ENCODE results near the gene STT3B. TPM values are rescaled to one million over a fixed set of nuclear protein-coding genes. Genes with fewer than 3 reads are reported as not detected.

The STT3B gene
- total RNA-seq, 1 experiment from 2014 or later = 105 TPM

GRCh38 chr3:31572236-31573004 is 39.7 kb downstream of the STT3B start:
- ChIA-PET CTCF (no interaction called here), POLR2A (no interaction called here)
- Histone ChIP-seq H3K27ac (ENCODE audit: low read length) (no peak overlapping the region), H3K4me1 (ENCODE audit: control insufficient read depth, insufficient read depth, low read length) (no peaks in the 10 kb centered on the region), H3K36me3 (ENCODE audit: control insufficient read depth, insufficient read depth, low read length) (no peaks in the 10 kb centered on the region; the same call in 1 of the 2 replicates), H3K4me3 (ENCODE audit: low read depth in 2 of 2, low read length in 2 of 2) (no peak overlapping the region), H3K9me3 (ENCODE audit: control insufficient read depth, insufficient read depth, low read depth, low read length) (no peaks in the 10 kb centered on the region), H3K27me3 (ENCODE audit: control insufficient read depth, insufficient read depth, low read length) (no peaks in the 10 kb centered on the region)
- intact Hi-C loops (cut with micrococcal nuclease; ENCODE audit: unreplicated experiment) (no loop called here), in situ Hi-C loops (cut with HindIII; ENCODE audit: low pct_unique_long_range_greater_than_20kb, low sequenced_read_pairs) (no loop called here)
- TF ChIP-seq CTCF (IDR thresholded peaks at IDR 0.05) (no peak), SIN3A (IDR thresholded peaks at IDR 0.05; ENCODE audit: borderline replicate concordance, insufficient read depth, low read depth, low read length) (no peak), POLR2AphosphoS5 (IDR thresholded peaks at IDR 0.05; ENCODE audit: low read depth, low read length) (no peak), TCF7L2 (IDR thresholded peaks at IDR 0.05; ENCODE audit: low read depth, low read length) (no peak), REST (IDR thresholded peaks at IDR 0.05; ENCODE audit: insufficient read depth in 1 of 2, low read depth in 2 of 2, low read length in 1 of 2) (no peak)
- no TSS peak for BruUV-seq (replicated peaks)
- DNase-seq (ENCODE audit: low read depth, low spot score) (no peak), ATAC-seq (no peak)

DNA sequence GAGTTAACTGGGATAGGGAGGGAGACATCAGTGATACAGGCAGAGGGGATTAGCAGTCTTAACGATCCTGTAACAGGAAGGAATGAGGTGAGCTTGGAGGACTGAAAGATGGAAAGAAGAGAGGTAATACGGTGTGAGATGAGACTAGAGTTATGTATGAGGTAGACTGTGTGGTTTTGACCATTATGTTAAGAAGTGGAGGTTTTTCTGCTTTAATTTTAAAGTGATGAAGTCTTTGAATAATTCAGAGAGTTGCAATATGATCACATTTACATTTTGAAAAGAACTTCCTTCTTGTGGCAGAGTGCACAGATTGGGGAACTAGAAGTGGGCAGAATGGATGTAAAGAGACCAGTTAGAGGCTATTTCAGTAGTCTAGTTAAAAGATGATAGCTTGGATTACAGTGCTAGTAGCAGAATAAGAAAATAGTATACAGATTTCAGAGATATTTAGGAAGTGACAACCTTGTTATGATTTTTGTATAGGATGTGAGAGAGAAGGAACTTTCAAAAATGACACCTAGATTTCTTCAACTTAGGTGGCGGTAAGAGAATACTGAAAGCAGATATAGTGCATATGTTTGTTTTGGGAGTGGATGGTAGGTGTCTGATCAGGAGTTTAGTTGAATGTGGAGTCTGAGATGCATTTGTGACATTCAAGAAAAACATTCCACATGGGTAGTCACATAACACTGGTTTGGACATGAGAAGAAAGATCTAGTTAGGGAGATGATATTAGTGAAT is 40.5 kb downstream of the STT3B start:
- ChIA-PET CTCF (no interaction called here), POLR2A (no interaction called here)
- no peaks in the 10 kb centered on the region; the same call in 1 of the 2 replicates for H3K36me3 ChIP-seq (ENCODE audit: control insufficient read depth, insufficient read depth, low read length)
- no peak for TF ChIP-seq REST (IDR thresholded peaks at IDR 0.05; ENCODE audit: insufficient read depth in 1 of 2, low read depth in 2 of 2, low read length in 1 of 2)
- no peak for TF ChIP-seq CTCF (IDR thresholded peaks at IDR 0.05)
- no peak for TF ChIP-seq SIN3A (IDR thresholded peaks at IDR 0.05; ENCODE audit: borderline replicate concordance, insufficient read depth, low read depth, low read length)
- no peak for TF ChIP-seq POLR2AphosphoS5 (IDR thresholded peaks at IDR 0.05; ENCODE audit: low read depth, low read length)
- no peak for TF ChIP-seq TCF7L2 (IDR thresholded peaks at IDR 0.05; ENCODE audit: low read depth, low read length)
- H3K4me1 ChIP-seq (ENCODE audit: control insufficient read depth, insufficient read depth, low read length) = no peaks in the 10 kb centered on the region
- no peaks in the 10 kb centered on the region for H3K27me3 ChIP-seq (ENCODE audit: control insufficient read depth, insufficient read depth, low read length)
- no peaks in the 10 kb centered on the region for H3K9me3 ChIP-seq (ENCODE audit: control insufficient read depth, insufficient read depth, low read depth, low read length)
- no peak for DNase-seq (ENCODE audit: low read depth, low spot score)
- in situ Hi-C loops (cut with HindIII; ENCODE audit: low pct_unique_long_range_greater_than_20kb, low sequenced_read_pairs) = no loop called here
- ATAC-seq = no peak
- BruUV-seq (replicated peaks) = no TSS peak
- intact Hi-C loops (cut with micrococcal nuclease; ENCODE audit: unreplicated experiment) = no loop called here
- H3K4me3 ChIP-seq (ENCODE audit: low read depth in 2 of 2, low read length in 2 of 2) = no peak overlapping the region
- no peak overlapping the region for H3K27ac ChIP-seq (ENCODE audit: low read length)

Data from Panc1 (cell line).